ENCODE measurements around the gene PTPRN2.
"Not testable (repeated sequence)": the region's sequence is repeated elsewhere in the genome, so short reads cannot be mapped to it uniquely, and the experiment has no call there.

The PTPRN2 gene

GRCh38 chr7:158174947-158175346 is 412.7 kb downstream of the PTPRN2 start:
- DNase-seq (ENCODE audit: low read depth), result no peak

GRCh38 chr7:158167373-158167772 is 420.2 kb downstream of the PTPRN2 start:
- no peak for DNase-seq (ENCODE audit: low read depth)

- DNase-seq (ENCODE audit: low read depth), result no peak
Observed at GRCh38 chr7:158166386-158167340, 421.0 kb downstream of the PTPRN2 start.

GRCh38 chr7:158165711-158166110 is 421.9 kb downstream of the PTPRN2 start:
- no peak for DNase-seq (ENCODE audit: low read depth)

- DNase-seq (ENCODE audit: low read depth), result no peak
Observed at GRCh38 chr7:158164101-158165095, 423.2 kb downstream of the PTPRN2 start.

- no peak for DNase-seq (ENCODE audit: low read depth)
Observed at GRCh38 chr7:158161194-158161593, 426.4 kb downstream of the PTPRN2 start.

- DNase-seq (ENCODE audit: low read depth), result no peak
Observed at GRCh38 chr7:158160199-158160598, 427.4 kb downstream of the PTPRN2 start.

- no peak for DNase-seq (ENCODE audit: low read depth)
Observed at GRCh38 chr7:158157460-158157859, 430.2 kb downstream of the PTPRN2 start.

- not testable (repeated sequence) for DNase-seq (ENCODE audit: low read depth)
Observed at GRCh38 chr7:158151273-158151672, 436.4 kb downstream of the PTPRN2 start.

- DNase-seq (ENCODE audit: low read depth), result no peak
Observed at GRCh38 chr7:158150234-158150633, 437.4 kb downstream of the PTPRN2 start.

GRCh38 chr7:158147431-158147830 is 440.2 kb downstream of the PTPRN2 start:
- DNase-seq (ENCODE audit: low read depth), result not testable (repeated sequence)

- no peak for DNase-seq (ENCODE audit: low read depth)
Observed at GRCh38 chr7:158145370-158145769, 442.3 kb downstream of the PTPRN2 start.

GRCh38 chr7:158143196-158144120 is 444.2 kb downstream of the PTPRN2 start:
- no peak for DNase-seq (ENCODE audit: low read depth)

GRCh38 chr7:158142657-158143056 is 445.0 kb downstream of the PTPRN2 start:
- DNase-seq (ENCODE audit: low read depth), result no peak

- no peak for DNase-seq (ENCODE audit: low read depth)
Observed at GRCh38 chr7:158141806-158142518, 445.7 kb downstream of the PTPRN2 start.

- DNase-seq (ENCODE audit: low read depth), result no peak
Observed at GRCh38 chr7:158141221-158141582, 446.4 kb downstream of the PTPRN2 start.

GRCh38 chr7:158140538-158141220 is 446.9 kb downstream of the PTPRN2 start:
- no peak for DNase-seq (ENCODE audit: low read depth)

- no peak for DNase-seq (ENCODE audit: low read depth)
Observed at GRCh38 chr7:158139499-158139898, 448.1 kb downstream of the PTPRN2 start.

- DNase-seq (ENCODE audit: low read depth), result no peak
Observed at GRCh38 chr7:158138329-158138597, 449.4 kb downstream of the PTPRN2 start.

GRCh38 chr7:158137516-158138328 is 449.9 kb downstream of the PTPRN2 start:
- no peak for DNase-seq (ENCODE audit: low read depth)

Data from stimulated activated CD8-positive, alpha-beta memory T cell treated with anti-CD3 and anti-CD28 coated beads, Interleukin-15, amount 100 ng/mL, for 24 hours (primary cell).